Stomach smooth muscle (tissue), 2 donors: ENCODE measurements around the gene SYCE1L.
"Not testable (repeated sequence)": the region's sequence is repeated elsewhere in the genome, so short reads cannot be mapped to it uniquely, and the experiment has no call there.

Experiments
- H3K27ac ChIP-seq: one replicate; pipeline ENCODE4 v1.7.0; 2013; ENCODE audit warnings: mild to moderate bottlenecking, low read length, inconsistent platforms
- H3K27me3 ChIP-seq, 2 donors: one replicate each; pipeline ENCODE4 v1.7.0; 2013; ENCODE audit warnings: low read length in 2 of 2; ENCODE audit not compliant: insufficient read depth in 2 of 2, control insufficient read depth in 1 of 2
- H3K36me3 ChIP-seq, 2 donors: one replicate each; pipeline ENCODE4 v1.7.0; 2013; ENCODE audit warnings: low read length in 2 of 2; ENCODE audit not compliant: control insufficient read depth in 2 of 2, insufficient read depth in 2 of 2
- H3K4me1 ChIP-seq: one replicate; pipeline ENCODE4 v1.7.0; 2013; ENCODE audit warnings: low read length; ENCODE audit not compliant: control insufficient read depth, insufficient read depth
- H3K4me3 ChIP-seq, 2 donors: one replicate each; pipeline ENCODE4 v1.7.0; 2013; ENCODE audit warnings: low read length in 2 of 2
- H3K9ac ChIP-seq, 2 donors: one replicate each; pipeline ENCODE4 v1.7.0; 2013; ENCODE audit warnings: low read length in 2 of 2, mild to moderate bottlenecking in 1 of 2
- H3K9me3 ChIP-seq, 2 donors: one replicate each; pipeline ENCODE4 v1.7.0; 2013; ENCODE audit warnings: low read length in 2 of 2; ENCODE audit not compliant: control insufficient read depth in 2 of 2
- donor health status: healthy.
- donor health status: Pancreatic carcinoma.

The SYCE1L gene

GRCh38 chr16:77223184-77223583 lies 24.0 kb downstream of the SYCE1L start:
- Histone ChIP-seq H3K36me3 (no peaks in the 10 kb centered on the region), H3K9ac (no peak overlapping the region), H3K4me1 (no peaks in the 10 kb centered on the region), H3K9me3 (no peaks in the 10 kb centered on the region), H3K27ac (no peak overlapping the region), H3K4me3 (no peak overlapping the region), H3K27me3 (peaks cover 0 to 6% of the 10 kb centered on the region in 2 donors)

GRCh38 chr16:77225182-77225581 lies 26.0 kb downstream of the SYCE1L start:
- Histone ChIP-seq H3K27me3 (peaks cover 0 to 9% of the 10 kb centered on the region in 2 donors), H3K36me3 (no peaks in the 10 kb centered on the region), H3K4me3 (no peak overlapping the region), H3K27ac (no peak overlapping the region), H3K4me1 (no peaks in the 10 kb centered on the region), H3K9ac (no peak overlapping the region), H3K9me3 (no peaks in the 10 kb centered on the region)

GRCh38 chr16:77227745-77228144 lies 28.5 kb downstream of the SYCE1L start:
- Histone ChIP-seq H3K4me3 (no peak overlapping the region), H3K36me3 (no peaks in the 10 kb centered on the region), H3K9ac (no peak overlapping the region), H3K9me3 (no peaks in the 10 kb centered on the region), H3K27me3 (peaks cover 3 to 9% of the 10 kb centered on the region in 2 donors), H3K4me1 (no peaks in the 10 kb centered on the region), H3K27ac (no peak overlapping the region)

- Histone ChIP-seq H3K9ac (no peak overlapping the region), H3K27me3 (peaks cover 3 to 5% of the 10 kb centered on the region in 2 donors), H3K4me1 (peaks cover 2% of the 10 kb centered on the region), H3K36me3 (no peaks in the 10 kb centered on the region), H3K27ac (no peak overlapping the region), H3K4me3 (no peak overlapping the region), H3K9me3 (no peaks in the 10 kb centered on the region)
Measured at GRCh38 chr16:77231047-77231446, 31.8 kb downstream of the SYCE1L start.

GRCh38 chr16:77233799-77234519 lies 34.8 kb downstream of the SYCE1L start:
- H3K9ac ChIP-seq: no peak overlapping the region
- H3K27me3 ChIP-seq: peaks cover 2 to 3% of the 10 kb centered on the region in 2 donors
- peaks cover 4% of the 10 kb centered on the region for H3K4me1 ChIP-seq
- no peak overlapping the region for H3K27ac ChIP-seq
- H3K36me3 ChIP-seq: no peaks in the 10 kb centered on the region
- H3K4me3 ChIP-seq: no peak overlapping the region
- no peaks in the 10 kb centered on the region for H3K9me3 ChIP-seq

GRCh38 chr16:77234611-77235010 lies 35.4 kb downstream of the SYCE1L start:
- Histone ChIP-seq H3K4me3 (no peak overlapping the region), H3K9me3 (no peaks in the 10 kb centered on the region), H3K27me3 (peaks cover 2 to 3% of the 10 kb centered on the region in 2 donors), H3K36me3 (no peaks in the 10 kb centered on the region), H3K27ac (no peak overlapping the region), H3K4me1 (peaks cover 4% of the 10 kb centered on the region), H3K9ac (no peak overlapping the region)

GRCh38 chr16:77236063-77236511 lies 36.9 kb downstream of the SYCE1L start:
- Histone ChIP-seq H3K27ac (no peak overlapping the region), H3K36me3 (no peaks in the 10 kb centered on the region), H3K9ac (no peak overlapping the region), H3K4me3 (peak overlapping the region; percentile 36 to 62), H3K27me3 (peaks cover 0 to 2% of the 10 kb centered on the region in 2 donors), H3K4me1 (peaks cover 4% of the 10 kb centered on the region), H3K9me3 (no peaks in the 10 kb centered on the region)

- no peak overlapping the region for H3K27ac ChIP-seq
- no peak overlapping the region for H3K9ac ChIP-seq
- H3K27me3 ChIP-seq: peaks cover 0 to 2% of the 10 kb centered on the region in 2 donors
- H3K9me3 ChIP-seq: no peaks in the 10 kb centered on the region
- H3K36me3 ChIP-seq: no peaks in the 10 kb centered on the region
- no peak overlapping the region for H3K4me3 ChIP-seq
- peaks cover 4% of the 10 kb centered on the region for H3K4me1 ChIP-seq
Measured at GRCh38 chr16:77238593-77238992, 39.4 kb downstream of the SYCE1L start.

- H3K9me3 ChIP-seq, H3K27ac ChIP-seq, H3K36me3 ChIP-seq, H3K4me3 ChIP-seq, H3K9ac ChIP-seq, H3K27me3 ChIP-seq, H3K4me1 ChIP-seq: not testable (repeated sequence)
Measured at GRCh38 chr16:77242471-77242870, 43.3 kb downstream of the SYCE1L start.

GRCh38 chr16:77246150-77246549 lies 46.9 kb downstream of the SYCE1L start:
- Histone ChIP-seq H3K9me3 (no peaks in the 10 kb centered on the region), H3K36me3 (no peaks in the 10 kb centered on the region), H3K9ac (no peak overlapping the region), H3K4me3 (no peak overlapping the region), H3K27ac (no peak overlapping the region), H3K27me3 (no peaks in the 10 kb centered on the region), H3K4me1 (no peaks in the 10 kb centered on the region)

- Histone ChIP-seq H3K27me3 (no peaks in the 10 kb centered on the region), H3K27ac (no peak overlapping the region)
Measured at GRCh38 chr16:77250400-77250799, 51.2 kb downstream of the SYCE1L start.

More at GRCh38 chr16:77250400-77250799, 51.2 kb downstream of the SYCE1L start:
- no peak overlapping the region for H3K4me3 ChIP-seq
- no peak overlapping the region for H3K9ac ChIP-seq
- H3K4me1 ChIP-seq: no peaks in the 10 kb centered on the region
- no peaks in the 10 kb centered on the region for H3K9me3 ChIP-seq
- H3K36me3 ChIP-seq: no peaks in the 10 kb centered on the region
